HFF-Myc (cell line): ENCODE data around the gene LY86.
"Not testable (repeated sequence)": the region's sequence is repeated elsewhere in the genome, so short reads cannot be mapped to it uniquely, and the experiment has no call there.

Experiments
- DNase-seq: peaks from one replicate; pipeline ENCODE4 v3.0.0-alpha.2; 2011; ENCODE audit warnings: low read depth; ENCODE audit errors: extremely low read depth
- H3K4me3 ChIP-seq: replicated peaks from 2 replicates; pipeline ENCODE4 v1.5.1; 2011; ENCODE audit warnings: low read depth, mild to moderate bottlenecking, control low read depth, low read length
- TF ChIP-seq, protein P1 (sequence below): IDR thresholded peaks from 2 replicates; pipeline ENCODE4 v1.5.1; 2012; ENCODE audit warnings: mild to moderate bottlenecking, low read depth, low read length, control low read depth; ENCODE audit errors: missing control alignments

LY86 gene

DNA sequence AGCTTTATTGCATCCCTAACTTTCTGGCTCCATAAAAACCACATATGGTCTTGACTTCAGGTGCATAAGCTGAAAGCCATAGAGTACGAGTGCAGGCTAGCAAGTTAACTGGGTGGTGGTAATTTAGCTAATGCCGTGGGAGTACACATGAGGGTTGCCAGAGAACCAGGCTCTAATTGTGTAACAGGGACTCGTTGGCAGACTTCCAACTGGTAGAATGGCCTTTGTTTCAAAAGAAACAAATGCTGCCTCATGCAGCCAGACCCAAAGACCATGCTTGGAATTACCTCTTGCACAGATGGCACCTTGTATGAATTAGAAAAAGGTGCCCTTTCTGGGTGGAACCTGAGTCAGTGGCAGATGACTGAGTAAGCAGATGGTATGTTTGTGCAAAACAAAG is 73.2 kb downstream of the LY86 start:
- DNase-seq = no peak
- TF ChIP-seq, protein P1, sequence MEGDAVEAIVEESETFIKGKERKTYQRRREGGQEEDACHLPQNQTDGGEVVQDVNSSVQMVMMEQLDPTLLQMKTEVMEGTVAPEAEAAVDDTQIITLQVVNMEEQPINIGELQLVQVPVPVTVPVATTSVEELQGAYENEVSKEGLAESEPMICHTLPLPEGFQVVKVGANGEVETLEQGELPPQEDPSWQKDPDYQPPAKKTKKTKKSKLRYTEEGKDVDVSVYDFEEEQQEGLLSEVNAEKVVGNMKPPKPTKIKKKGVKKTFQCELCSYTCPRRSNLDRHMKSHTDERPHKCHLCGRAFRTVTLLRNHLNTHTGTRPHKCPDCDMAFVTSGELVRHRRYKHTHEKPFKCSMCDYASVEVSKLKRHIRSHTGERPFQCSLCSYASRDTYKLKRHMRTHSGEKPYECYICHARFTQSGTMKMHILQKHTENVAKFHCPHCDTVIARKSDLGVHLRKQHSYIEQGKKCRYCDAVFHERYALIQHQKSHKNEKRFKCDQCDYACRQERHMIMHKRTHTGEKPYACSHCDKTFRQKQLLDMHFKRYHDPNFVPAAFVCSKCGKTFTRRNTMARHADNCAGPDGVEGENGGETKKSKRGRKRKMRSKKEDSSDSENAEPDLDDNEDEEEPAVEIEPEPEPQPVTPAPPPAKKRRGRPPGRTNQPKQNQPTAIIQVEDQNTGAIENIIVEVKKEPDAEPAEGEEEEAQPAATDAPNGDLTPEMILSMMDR = no peak
- no peak overlapping the region for H3K4me3 ChIP-seq

DNA sequence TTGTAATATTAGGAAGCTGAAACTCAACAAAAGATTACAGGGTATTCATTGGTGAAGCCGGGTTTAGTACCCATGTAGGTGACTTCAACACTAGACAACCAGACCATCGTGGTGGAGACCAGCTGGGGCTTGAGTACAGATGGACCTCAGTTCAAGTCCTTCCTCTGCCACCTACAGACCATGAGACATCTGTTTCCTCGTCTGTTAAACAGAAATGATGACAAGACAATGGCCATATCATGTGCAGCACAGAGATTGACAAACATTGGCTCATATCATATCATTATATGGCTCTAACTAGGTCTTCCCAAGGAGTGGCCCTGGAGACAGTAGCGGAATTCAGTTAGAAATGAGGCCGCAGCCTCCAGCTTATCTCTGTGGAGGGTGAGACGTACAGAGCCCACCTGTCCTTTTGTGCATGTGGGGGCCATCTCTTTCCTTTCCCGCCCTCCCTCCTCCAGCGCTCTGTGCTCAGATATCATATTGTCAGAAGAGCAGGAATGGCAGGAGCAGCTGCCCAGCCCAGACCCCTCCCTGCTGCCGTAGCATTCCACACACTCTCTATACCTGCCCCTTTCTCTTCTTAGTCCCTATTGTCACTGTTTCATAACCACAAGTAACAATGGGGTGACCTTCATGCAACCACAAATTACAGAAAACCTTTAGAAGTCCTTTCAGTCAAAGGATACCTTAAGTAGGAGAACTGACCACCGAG is 75.1 kb downstream of the LY86 start:
- TF ChIP-seq, protein P1 = no peak
- DNase-seq = no peak
- H3K4me3 ChIP-seq = no peak overlapping the region

DNA sequence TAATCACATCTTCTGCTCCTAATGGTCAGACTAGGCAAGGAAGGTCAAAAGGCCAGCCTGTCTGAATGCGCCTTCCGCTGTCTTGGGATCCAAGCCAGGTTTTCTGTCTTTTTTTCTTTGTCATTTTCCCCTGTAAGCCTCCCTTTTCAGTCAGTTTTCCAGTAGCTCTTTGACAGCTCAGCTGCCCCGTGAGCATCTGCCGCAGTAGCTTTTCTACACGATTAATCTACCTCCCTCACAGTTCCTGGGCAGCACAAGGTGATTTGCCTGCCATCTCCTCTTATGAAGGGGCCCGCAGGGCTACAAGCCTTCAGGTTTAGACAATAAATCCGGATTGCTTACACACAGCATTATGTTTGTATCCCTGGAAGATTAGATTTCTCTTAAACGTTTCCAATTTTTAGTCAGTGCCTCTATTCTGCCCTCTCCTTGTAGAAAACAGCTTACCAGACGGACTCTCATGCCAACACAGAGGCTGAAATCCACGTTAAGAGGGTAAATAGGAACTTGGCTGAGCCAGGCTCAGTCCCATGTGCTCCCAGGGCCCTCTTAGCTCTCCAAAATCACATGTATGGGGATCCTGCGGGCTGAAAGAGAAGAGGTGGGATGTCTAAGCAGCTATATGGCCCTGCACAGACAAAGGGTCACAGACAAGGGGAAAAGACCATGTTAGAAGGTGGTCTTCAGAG is 77.2 kb downstream of the LY86 start:
- no peak overlapping the region for H3K4me3 ChIP-seq
- DNase-seq = no peak
- TF ChIP-seq, protein P1 = no peak

DNA sequence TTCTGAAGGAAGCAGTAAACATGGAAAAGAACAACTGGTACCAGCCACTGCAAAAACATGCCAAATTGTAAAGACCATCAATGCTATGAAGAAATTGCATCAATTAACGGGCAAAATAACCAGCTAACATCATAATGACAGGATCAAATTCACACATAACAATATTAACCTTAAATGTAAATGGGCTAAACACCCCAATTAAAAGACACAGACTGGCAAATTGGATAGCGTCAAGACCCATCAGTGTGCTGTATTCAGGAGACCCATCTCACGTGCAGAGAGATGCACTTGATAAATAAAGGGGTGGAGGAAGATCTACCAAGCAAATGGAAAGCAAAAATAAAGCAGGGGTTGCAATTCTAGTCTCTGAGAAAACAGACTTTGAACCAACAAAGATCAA is 81.6 kb downstream of the LY86 start:
- not testable (repeated sequence) for H3K4me3 ChIP-seq, DNase-seq

DNA sequence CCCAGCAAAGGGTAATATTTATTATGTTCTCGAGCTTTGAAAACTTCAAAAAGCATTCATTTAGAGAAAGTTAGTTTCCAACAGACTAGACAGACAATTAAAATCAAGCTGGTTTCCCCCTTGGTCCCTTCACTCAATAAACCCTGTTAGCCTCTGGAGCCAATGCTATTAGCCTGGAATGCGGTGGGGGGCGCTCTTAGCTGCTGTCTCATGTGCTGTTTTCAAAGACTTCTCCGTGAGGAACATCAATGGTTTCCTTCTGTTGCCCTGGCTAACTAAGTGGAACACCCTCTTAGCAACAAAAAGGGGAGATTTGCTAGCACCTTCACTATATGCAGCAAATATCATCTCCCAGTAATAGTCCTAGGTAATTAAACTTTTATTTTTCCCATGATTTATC is 86.4 kb downstream of the LY86 start:
- no peak overlapping the region for H3K4me3 ChIP-seq
- DNase-seq = no peak
- TF ChIP-seq, protein P1 = peak; percentile 52

DNA sequence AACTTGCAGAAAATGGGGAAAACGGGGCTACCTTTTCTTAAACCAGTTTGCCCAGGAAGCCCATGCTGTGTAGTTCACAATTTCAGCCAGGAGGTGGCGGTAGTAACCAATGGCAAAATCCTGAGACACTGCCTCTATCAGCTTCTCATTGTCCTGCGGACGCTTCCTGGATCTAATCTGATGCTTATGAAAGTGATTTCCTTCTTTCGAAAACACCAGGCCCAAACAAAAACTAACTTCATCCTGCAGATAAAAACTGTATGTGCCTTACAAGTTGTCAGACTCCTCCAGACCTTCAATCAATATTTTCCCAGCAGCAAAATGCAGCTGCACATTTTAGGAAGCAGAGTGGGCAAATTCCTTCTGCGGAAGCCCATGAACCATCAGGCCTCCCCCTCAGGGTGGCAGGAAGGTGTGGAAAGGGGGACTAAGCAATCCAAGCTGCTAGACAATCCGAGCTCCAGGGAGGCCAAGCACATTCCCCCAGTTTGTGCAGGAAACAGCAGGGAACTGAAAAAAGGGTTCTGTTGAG is 88.5 kb downstream of the LY86 start:
- H3K4me3 ChIP-seq = no peak overlapping the region
- TF ChIP-seq, protein P1 = peak; percentile 95
- peak; percentile 66 for DNase-seq

DNA sequence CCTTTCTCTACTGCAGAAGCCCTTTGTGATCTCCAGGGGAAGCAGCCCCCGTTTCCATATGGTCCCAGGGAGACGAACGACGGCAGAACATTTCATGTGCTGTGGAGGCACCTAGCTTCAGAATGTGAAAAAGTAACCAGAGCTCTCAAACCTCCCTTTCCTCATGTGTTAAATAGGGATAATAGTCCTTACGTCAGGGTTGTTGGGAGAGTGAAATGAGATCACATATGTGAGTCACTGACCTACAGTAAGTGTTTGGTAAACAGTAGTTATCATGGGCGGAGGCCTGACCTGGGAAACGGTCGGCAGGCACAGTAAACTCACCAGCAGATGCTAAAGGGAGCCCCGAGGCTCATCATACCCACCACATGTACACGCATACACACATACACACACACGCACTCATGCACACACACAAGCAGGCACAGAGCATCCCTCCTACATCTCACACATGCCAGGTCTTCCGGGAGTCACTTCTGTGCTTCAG is 89.7 kb downstream of the LY86 start:
- TF ChIP-seq, protein P1 = no peak
- H3K4me3 ChIP-seq = no peak overlapping the region
- no peak for DNase-seq
